ENCODE results near the gene POR.

Gene POR

DNA sequence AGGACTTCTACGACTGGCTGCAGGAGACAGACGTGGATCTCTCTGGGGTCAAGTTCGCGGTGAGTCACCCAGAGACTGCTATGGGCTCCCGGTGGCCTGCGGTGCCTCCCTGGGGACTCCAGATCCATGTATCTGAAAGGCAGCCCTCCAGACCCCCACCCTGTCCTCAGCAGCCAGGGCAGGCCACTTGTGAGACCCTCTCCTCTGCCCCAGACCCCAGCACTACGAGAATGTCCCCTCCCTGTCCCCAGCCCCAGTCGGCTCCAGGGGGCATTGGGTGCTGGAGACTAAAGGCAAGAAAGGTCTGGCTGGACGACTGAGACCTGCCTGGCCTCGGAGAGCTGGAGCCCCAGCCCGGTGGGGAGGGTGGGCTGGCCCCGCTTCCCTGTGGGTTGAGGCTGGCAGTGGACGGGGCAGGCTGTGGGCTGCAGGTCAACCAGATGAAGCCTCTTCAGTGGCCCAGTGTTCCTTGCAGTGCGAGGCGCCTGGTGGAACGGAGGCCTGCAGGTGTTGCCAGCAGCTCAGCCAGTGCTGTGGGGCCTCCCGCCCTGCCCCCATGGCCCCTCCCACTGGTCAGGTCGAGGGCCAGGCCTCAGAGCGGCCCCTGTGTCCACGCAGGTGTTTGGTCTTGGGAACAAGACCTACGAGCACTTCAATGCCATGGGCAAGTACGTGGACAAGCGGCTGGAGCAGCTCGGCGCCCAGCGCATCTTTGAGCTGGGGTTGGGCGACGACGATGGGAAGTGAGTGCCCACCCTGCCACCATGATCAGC, 65.7 kb downstream of the POR start:
- CTCF ChIA-PET: no interaction called here
- no peak for DNase-seq (ENCODE audit: extremely low spot score)
- TF ChIP-seq, protein P1, sequence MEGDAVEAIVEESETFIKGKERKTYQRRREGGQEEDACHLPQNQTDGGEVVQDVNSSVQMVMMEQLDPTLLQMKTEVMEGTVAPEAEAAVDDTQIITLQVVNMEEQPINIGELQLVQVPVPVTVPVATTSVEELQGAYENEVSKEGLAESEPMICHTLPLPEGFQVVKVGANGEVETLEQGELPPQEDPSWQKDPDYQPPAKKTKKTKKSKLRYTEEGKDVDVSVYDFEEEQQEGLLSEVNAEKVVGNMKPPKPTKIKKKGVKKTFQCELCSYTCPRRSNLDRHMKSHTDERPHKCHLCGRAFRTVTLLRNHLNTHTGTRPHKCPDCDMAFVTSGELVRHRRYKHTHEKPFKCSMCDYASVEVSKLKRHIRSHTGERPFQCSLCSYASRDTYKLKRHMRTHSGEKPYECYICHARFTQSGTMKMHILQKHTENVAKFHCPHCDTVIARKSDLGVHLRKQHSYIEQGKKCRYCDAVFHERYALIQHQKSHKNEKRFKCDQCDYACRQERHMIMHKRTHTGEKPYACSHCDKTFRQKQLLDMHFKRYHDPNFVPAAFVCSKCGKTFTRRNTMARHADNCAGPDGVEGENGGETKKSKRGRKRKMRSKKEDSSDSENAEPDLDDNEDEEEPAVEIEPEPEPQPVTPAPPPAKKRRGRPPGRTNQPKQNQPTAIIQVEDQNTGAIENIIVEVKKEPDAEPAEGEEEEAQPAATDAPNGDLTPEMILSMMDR (IDR thresholded peaks at IDR 0.05; ENCODE audit: control extremely low read depth, extremely low read depth, low read depth, missing control alignments): no peak
- POLR2A ChIA-PET: no interaction called here

DNA sequence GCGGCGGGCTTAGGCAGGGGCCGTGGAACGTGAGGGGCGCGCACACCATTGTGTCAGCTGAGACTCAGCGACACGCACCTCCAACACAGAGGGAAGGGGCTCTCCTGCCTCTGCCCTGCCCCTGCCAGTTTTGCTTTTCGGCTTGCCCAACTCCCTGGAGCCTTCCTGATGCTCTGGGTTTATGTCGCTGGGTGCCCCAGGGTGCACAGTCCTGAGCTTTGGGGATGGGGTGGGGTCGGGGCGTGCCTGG, 66.2 kb downstream of the POR start:
- no peak for DNase-seq (ENCODE audit: extremely low spot score)
- CTCF ChIA-PET: no interaction called here
- TF ChIP-seq, protein P1 (IDR thresholded peaks at IDR 0.05; ENCODE audit: control extremely low read depth, extremely low read depth, low read depth, missing control alignments): no peak
- POLR2A ChIA-PET: no interaction called here

DNA sequence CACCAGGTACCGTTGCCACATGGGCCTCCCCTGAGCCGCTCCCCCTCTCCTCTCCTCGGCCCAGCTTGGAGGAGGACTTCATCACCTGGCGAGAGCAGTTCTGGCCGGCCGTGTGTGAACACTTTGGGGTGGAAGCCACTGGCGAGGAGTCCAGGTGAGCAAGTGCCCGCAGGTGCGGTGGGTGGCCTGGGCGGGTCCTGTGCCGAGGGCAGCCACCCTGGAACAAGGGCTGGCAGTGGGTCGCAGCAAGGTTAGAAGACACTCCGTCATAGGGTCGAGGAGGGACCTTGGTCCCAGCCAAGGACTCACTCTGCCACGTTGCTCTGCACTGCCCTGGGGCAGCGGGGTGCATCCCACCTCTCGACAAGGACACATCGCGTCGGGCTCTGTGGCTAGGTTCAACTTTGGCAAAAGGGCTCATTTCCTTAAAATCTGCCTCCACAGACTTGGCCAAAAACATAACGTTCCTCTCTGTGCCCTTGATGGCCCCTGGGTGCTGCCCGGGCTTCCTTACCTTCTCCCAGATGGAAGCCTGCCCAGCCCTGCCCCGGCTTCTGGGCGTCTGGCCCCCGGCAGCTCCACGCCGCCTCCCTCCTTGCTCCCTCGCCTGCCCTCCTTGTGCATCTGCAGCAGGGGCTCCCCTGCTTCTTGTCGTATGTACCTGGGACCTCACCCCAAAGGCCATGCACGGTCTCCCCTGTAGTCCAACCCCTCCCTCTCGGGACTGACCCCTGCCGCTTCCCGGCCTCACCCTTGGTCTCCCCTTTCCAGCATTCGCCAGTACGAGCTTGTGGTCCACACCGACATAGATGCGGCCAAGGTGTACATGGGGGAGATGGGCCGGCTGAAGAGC, 66.7 kb downstream of the POR start:
- ChIA-PET POLR2A (no interaction called here), CTCF (no interaction called here)
- no peak for DNase-seq (ENCODE audit: extremely low spot score)
- TF ChIP-seq, protein P1 (IDR thresholded peaks at IDR 0.05; ENCODE audit: control extremely low read depth, extremely low read depth, low read depth, missing control alignments): no peak

DNA sequence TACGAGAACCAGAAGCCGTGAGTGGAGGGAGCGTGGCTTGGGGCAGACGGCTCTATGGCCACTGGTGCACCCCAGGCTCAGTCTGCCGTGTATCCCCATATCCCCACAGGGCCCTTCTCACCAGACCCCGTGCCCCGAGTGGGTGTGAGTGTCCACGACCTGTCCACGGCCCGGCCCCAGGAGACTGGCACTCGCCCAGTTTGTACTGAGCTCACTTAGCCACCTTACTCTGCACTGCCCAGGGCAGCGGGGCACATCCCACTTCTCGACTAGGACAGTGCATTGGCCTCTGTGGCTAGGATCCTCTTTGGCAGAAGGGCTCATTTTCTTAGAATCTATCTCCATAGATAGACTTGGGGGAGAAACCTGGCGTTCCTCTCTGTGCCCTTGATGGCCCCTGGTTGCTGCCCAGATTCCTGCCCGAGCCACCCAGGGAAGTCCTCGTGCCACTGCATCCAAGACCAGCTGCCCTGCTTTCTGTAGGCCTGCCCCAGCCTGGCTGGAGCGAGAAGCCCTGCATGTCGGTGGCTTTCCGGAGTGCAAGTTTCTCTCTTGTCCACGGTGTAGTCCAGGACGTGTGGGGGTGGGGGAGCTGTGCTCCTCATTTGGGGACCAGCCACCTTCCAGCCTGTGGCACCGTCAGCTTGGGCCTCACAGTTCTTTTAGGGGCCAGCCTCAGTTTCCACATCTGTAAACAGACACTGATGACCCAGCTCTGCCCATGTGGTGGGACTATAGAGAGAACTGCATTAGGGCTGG, 67.5 kb downstream of the POR start:
- TF ChIP-seq, protein P1 (IDR thresholded peaks at IDR 0.05; ENCODE audit: control extremely low read depth, extremely low read depth, low read depth, missing control alignments): no peak
- CTCF ChIA-PET: interaction anchor here (1.1 kb wide), 1 partner anchor 11 kb away, joined by 5 read pairs; no protein-coding TSS in a partner anchor
- POLR2A ChIA-PET: no interaction called here
- no peak for DNase-seq (ENCODE audit: extremely low spot score)

DNA sequence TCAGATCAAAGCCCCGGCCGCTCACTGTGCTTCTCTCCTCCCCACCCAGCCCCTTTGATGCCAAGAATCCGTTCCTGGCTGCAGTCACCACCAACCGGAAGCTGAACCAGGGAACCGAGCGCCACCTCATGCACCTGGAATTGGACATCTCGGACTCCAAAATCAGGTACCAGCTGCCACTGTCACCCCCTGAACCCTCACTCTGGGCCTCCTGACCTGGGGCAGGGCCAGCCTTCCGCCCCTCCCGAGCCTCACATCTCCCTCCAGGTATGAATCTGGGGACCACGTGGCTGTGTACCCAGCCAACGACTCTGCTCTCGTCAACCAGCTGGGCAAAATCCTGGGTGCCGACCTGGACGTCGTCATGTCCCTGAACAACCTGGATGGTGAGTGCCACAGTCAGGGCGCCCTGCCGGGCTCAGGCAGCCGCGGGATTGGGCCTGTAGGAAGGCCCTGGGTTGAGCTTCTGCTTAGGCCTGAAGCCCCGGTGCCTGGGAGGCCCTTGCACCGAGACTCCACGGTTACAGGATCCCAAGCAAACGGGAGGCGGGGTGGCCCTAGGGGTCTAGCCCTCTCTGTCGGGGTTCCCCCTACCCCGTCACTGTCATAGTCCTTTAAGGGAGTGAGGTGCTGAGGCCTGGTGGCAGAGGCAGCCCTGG, 68.6 kb downstream of the POR start:
- DNase-seq (ENCODE audit: extremely low spot score): no peak
- TF ChIP-seq, protein P1 (IDR thresholded peaks at IDR 0.05; ENCODE audit: control extremely low read depth, extremely low read depth, low read depth, missing control alignments): no peak
- CTCF ChIA-PET: interaction anchor here (1.0 to 1.1 kb wide), 2 partner anchors 12 to 36 kb away, joined by 3 to 5 read pairs; no protein-coding TSS in a partner anchor
- POLR2A ChIA-PET: no interaction called here

All from GM10248 (cell line).